K562 (cell line): ENCODE measurements around the gene PPP1R12C. TPM values are rescaled to one million over a fixed set of nuclear protein-coding genes. Genes with fewer than 3 reads are reported as not detected.

Source experiments
- ARID3A ChIP-seq: IDR thresholded peaks from 2 replicates; pipeline ENCODE4 v1.6.1; 2012; ENCODE audit warnings: low read depth, low read length, improper control_type of control experiment, borderline replicate concordance
- CBX1 ChIP-seq: sonication (generic); IDR thresholded peaks from 2 replicates; pipeline ENCODE4 v1.6.1; 2016; ENCODE audit warnings: antibody characterized with exemption, low read depth, mild to moderate bottlenecking
- CXXC5 ChIP-seq: fragments of 250-450 bp; sonication (Bioruptor Pico); IDR thresholded peaks from 2 replicates; pipeline ENCODE4 v1.8.0; 2022; ENCODE audit warnings: inconsistent platforms, mild to moderate bottlenecking, moderate library complexity
- DPF2 ChIP-seq: fragments of 450-650 bp; IDR thresholded peaks from 2 replicates; pipeline ENCODE4 v1.6.1; 2016
- ERF ChIP-seq: fragments of 450-650 bp; formaldehyde crosslinking; IDR thresholded peaks from 2 replicates; pipeline ENCODE4 v1.4.0; 2020; ENCODE audit warnings: mild to moderate bottlenecking, mixed read lengths
- HDAC1 ChIP-seq, 2 experiments: fragments of 450-650 bp; IDR thresholded peaks; 2 replicates each; pipeline ENCODE4 v1.6.1; 2016 to 2017; ENCODE audit warnings: inconsistent platforms in 1 of 2, mild to moderate bottlenecking in 1 of 2, moderate library complexity in 1 of 2
- NFIC ChIP-seq: fragments of 450-650 bp; IDR thresholded peaks from 2 replicates; pipeline ENCODE4 v1.6.1; 2017; ENCODE audit warnings: mild to moderate bottlenecking, inconsistent platforms
- OTX1 ChIP-seq: fragments of 450-650 bp; formaldehyde crosslinking; IDR thresholded peaks from 2 replicates; pipeline ENCODE4 v1.4.0; 2022; ENCODE audit warnings: mild to moderate bottlenecking
- POLR2G ChIP-seq: fragments of 200-400 bp; formaldehyde crosslinking; IDR thresholded peaks from 2 replicates; pipeline ENCODE4 v1.6.1; 2017; ENCODE audit warnings: low read depth, mild to moderate bottlenecking, antibody characterized with exemption, low read length, moderate library complexity
- PURB ChIP-seq: sonication (generic); formaldehyde crosslinking; IDR thresholded peaks from 2 replicates; pipeline ENCODE4 v1.9.0; 2021; ENCODE audit warnings: low read depth, mild to moderate bottlenecking, missing genetic modification reagents
- RAD51 ChIP-seq: fragments of 450-650 bp; IDR thresholded peaks from 2 replicates; pipeline ENCODE4 v1.7.1; 2016; ENCODE audit warnings: low read depth, mild to moderate bottlenecking, borderline replicate concordance
- SMARCA4 ChIP-seq: fragments of 450-650 bp; IDR thresholded peaks from 2 replicates; pipeline ENCODE4 v1.6.1; 2016
- SMARCC2 ChIP-seq: fragments of 450-650 bp; IDR thresholded peaks from 2 replicates; pipeline ENCODE4 v1.6.1; 2017; ENCODE audit warnings: antibody characterized with exemption, moderate library complexity, mild to moderate bottlenecking, low read depth
- SRSF1 ChIP-seq: fragments of 200-400 bp; formaldehyde crosslinking; IDR thresholded peaks from 2 replicates; pipeline ENCODE4 v1.6.1; 2017; ENCODE audit warnings: mild to moderate bottlenecking, low read depth, low read length, moderate library complexity
- TFE3 ChIP-seq: fragments of 450-650 bp; formaldehyde crosslinking; IDR thresholded peaks from 2 replicates; pipeline ENCODE4 v1.4.0; 2020; ENCODE audit warnings: mild to moderate bottlenecking, mixed read lengths
- YBX1 ChIP-seq: fragments of 450-650 bp; IDR thresholded peaks from 2 replicates; pipeline ENCODE4 v1.7.1; 2016; ENCODE audit warnings: mild to moderate bottlenecking
- ZFX ChIP-seq: sonication (generic); formaldehyde crosslinking; IDR thresholded peaks from 2 replicates; pipeline ENCODE4 v1.8.0; 2022; ENCODE audit warnings: mild to moderate bottlenecking, missing genetic modification reagents, moderate library complexity
- ZNF431 ChIP-seq: sonication (generic); formaldehyde crosslinking; IDR thresholded peaks from 2 replicates; pipeline ENCODE4 v1.8.0; 2022; ENCODE audit warnings: mild to moderate bottlenecking, missing genetic modification reagents
- polyA plus RNA-seq, 8 experiments: library from polyadenylated mRNA; depleted of rRNA in 4 of 8; stranded (reverse) in 5 of 8; unstranded in 3 of 8; fragments of >200 nt; fragmentation: Nextera tagmentation in 2 of 8; fragmentation: Illumina TruSeq in 1 of 8; extraction: Ambion mirVana in 2 of 8; extraction: Trizol in 1 of 8; gene quantifications; 2 replicates each; pipeline versions ENCODE4 v1.2.1 to v1.2.3, GENCODE V29; 2011 to 2014; ENCODE audit warnings: inconsistent platforms in 1 of 8, missing spikeins in 1 of 8
- total RNA-seq, 7 experiments: library from RNA; depleted of rRNA in 6 of 7; stranded (reverse); fragments of >200 nt in 6 of 7; fragmentation: Illumina TruSeq in 2 of 7; extraction: Trizol in 2 of 7; gene quantifications; 2 replicates each; pipeline versions ENCODE4 v1.2.1 to v1.2.3, GENCODE V29; 2011 to 2021; ENCODE audit warnings: low replicate concordance in 1 of 7
- TF ChIP-seq, protein P1 (sequence below): fragments of 200-800 bp; sonication (Bioruptor generic); IDR thresholded peaks from 2 replicates; pipeline ENCODE4 v1.6.1; 2016; ENCODE audit warnings: missing genetic modification characterization, missing compliant biosample characterization

PPP1R12C gene
- total and polyA plus RNA-seq, 9 of the 15 experiments (the other 6 are each of a cell fraction or from before 2014, with no cell fraction given) = 1.8 to 136 (median 33.7) TPM

GRCh38 chr19:55080121-55080967, 37.1 kb downstream of the PPP1R12C start (continued):
- TF ChIP-seq ARID3A (no peak), RAD51 (peak; percentile 34; the same call in 1 of the 2 replicates), SMARCC2 (no peak), SMARCA4 (peak; percentile 62), PURB (no peak), ZFX (peak; percentile 49; the same call in 1 of the 2 replicates), OTX1 (CRISPR knock-in tag) (peak; percentile 27; the same call in 1 of the 2 replicates), SRSF1 (no peak), ERF (CRISPR knock-in tag) (peak; percentile 79), POLR2G (peak; percentile 92), DPF2 (peak; percentile 74; the same call in 1 of the 2 replicates), YBX1 (no peak), CXXC5 (peak; percentile 35; the same call in 1 of the 2 replicates), NFIC (peak; percentile 45), ZNF431 (peak; percentile 39; the same call in 1 of the 2 replicates), TFE3 (CRISPR knock-in tag) (no peak), HDAC1 (IDR thresholded peaks at IDR 0.05) (peak in 1 of 2 experiments; percentile 95; a peak in 2 of 4 replicates), CBX1 (0 out of 2 replicates have a peak, but pooled peaks have one; percentile 28)
- TF ChIP-seq, protein P1, sequence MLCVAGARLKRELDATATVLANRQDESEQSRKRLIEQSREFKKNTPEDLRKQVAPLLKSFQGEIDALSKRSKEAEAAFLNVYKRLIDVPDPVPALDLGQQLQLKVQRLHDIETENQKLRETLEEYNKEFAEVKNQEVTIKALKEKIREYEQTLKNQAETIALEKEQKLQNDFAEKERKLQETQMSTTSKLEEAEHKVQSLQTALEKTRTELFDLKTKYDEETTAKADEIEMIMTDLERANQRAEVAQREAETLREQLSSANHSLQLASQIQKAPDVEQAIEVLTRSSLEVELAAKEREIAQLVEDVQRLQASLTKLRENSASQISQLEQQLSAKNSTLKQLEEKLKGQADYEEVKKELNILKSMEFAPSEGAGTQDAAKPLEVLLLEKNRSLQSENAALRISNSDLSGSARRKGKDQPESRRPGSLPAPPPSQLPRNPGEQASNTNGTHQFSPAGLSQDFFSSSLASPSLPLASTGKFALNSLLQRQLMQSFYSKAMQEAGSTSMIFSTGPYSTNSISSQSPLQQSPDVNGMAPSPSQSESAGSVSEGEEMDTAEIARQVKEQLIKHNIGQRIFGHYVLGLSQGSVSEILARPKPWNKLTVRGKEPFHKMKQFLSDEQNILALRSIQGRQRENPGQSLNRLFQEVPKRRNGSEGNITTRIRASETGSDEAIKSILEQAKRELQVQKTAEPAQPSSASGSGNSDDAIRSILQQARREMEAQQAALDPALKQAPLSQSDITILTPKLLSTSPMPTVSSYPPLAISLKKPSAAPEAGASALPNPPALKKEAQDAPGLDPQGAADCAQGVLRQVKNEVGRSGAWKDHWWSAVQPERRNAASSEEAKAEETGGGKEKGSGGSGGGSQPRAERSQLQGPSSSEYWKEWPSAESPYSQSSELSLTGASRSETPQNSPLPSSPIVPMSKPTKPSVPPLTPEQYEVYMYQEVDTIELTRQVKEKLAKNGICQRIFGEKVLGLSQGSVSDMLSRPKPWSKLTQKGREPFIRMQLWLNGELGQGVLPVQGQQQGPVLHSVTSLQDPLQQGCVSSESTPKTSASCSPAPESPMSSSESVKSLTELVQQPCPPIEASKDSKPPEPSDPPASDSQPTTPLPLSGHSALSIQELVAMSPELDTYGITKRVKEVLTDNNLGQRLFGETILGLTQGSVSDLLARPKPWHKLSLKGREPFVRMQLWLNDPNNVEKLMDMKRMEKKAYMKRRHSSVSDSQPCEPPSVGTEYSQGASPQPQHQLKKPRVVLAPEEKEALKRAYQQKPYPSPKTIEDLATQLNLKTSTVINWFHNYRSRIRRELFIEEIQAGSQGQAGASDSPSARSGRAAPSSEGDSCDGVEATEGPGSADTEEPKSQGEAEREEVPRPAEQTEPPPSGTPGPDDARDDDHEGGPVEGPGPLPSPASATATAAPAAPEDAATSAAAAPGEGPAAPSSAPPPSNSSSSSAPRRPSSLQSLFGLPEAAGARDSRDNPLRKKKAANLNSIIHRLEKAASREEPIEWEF = no peak; the same call in 1 of the 2 replicates
